Measurements from ENCODE around the gene ANKRD13A.
"Not testable (repeated sequence)": the region's sequence is repeated elsewhere in the genome, so short reads cannot be mapped to it uniquely, and the experiment has no call there.

ANKRD13A gene

GRCh38 chr12:110084314-110085015 lies 85.2 kb downstream of the ANKRD13A start:
- DNase-seq: no peak

- not testable (repeated sequence) for DNase-seq
Measured at GRCh38 chr12:110088216-110088615, 89.0 kb downstream of the ANKRD13A start.

DNA sequence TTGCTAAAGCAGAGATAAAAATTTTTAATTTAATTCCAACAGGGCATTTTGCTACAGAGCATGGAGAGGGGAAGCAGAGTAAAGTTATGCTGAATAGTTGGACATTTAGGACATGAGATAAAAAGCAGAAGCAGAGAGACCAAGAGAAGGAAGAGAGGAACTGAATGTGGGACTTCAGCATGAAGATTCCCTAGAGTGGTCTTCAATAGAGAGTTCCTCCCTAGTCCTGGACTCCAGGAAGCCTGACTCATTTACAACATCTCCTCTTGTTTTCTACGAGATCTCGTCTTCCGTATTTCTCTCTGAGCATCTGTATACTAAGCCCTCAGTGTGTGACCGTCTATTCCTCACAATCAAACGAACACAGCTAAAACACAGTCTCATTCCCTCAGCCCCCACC lies 89.7 kb downstream of the ANKRD13A start:
- DNase-seq: no peak
